ENCODE measurements around the gene ATP8A2. TPM values are rescaled to one million over a fixed set of nuclear protein-coding genes. Genes with fewer than 3 reads are reported as not detected.

Gene ATP8A2
- total RNA-seq, 1 experiment from 2014 or later: 5.2 TPM

GRCh38 chr13:25380082-25380481 lies 8.3 kb downstream of the ATP8A2 start:
- Mint-ChIP-seq H3K27me3 (ENCODE audit: low read depth) (peaks cover under 1% of the 10 kb centered on the region; the same call in 1 of the 2 replicates), H3K36me3 (no peaks in the 10 kb centered on the region), H3K27ac (no peak overlapping the region), H3K4me1 (peaks cover 24% of the 10 kb centered on the region), H3K9me3 (no peaks in the 10 kb centered on the region), H3K4me3 (no peak overlapping the region)
- ChIA-PET CTCF (interaction anchor here (1.0 kb wide), 1 partner anchor 9 kb away, joined by 3 read pairs; no protein-coding TSS in a partner anchor), POLR2A (interaction anchor here (1.2 kb wide), 1 partner anchor 22 kb away, joined by 3 read pairs; no protein-coding TSS in a partner anchor)
- ATAC-seq: no peak
- DNase-seq (ENCODE audit: low spot score): no peak
- no peak for TF ChIP-seq ZNF423 (CRISPR knock-in tag; IDR thresholded peaks at IDR 0.05)

- TF ChIP-seq ZNF219 (CRISPR knock-in tag; IDR thresholded peaks at IDR 0.05; ENCODE audit: borderline replicate concordance) (no peak), MAX (CRISPR knock-in tag; IDR thresholded peaks at IDR 0.05) (no peak), FOXP1 (CRISPR knock-in tag; IDR thresholded peaks at IDR 0.05; ENCODE audit: borderline replicate concordance) (no peak), GABPB1 (CRISPR knock-in tag; IDR thresholded peaks at IDR 0.05) (no peak), ZSCAN18 (CRISPR knock-in tag; IDR thresholded peaks at IDR 0.05) (no peak), ZNF317 (CRISPR knock-in tag; IDR thresholded peaks at IDR 0.05; ENCODE audit: borderline replicate concordance, low read depth) (no peak), CTCF (IDR thresholded peaks at IDR 0.05) (no peak), SMAD3 (CRISPR knock-in tag; IDR thresholded peaks at IDR 0.05; ENCODE audit: borderline replicate concordance) (no peak)
- H3K36me3 Mint-ChIP-seq: no peaks in the 10 kb centered on the region
- no peak overlapping the region for H3K4me3 Mint-ChIP-seq
- ChIA-PET CTCF (no interaction called here), POLR2A (interaction anchor here (1.2 kb wide), 1 partner anchor 23 kb away, joined by 3 read pairs; no protein-coding TSS in a partner anchor)
- no peaks in the 10 kb centered on the region for H3K9me3 Mint-ChIP-seq
- no peaks in the 10 kb centered on the region for H3K27me3 Mint-ChIP-seq (ENCODE audit: low read depth)
- no peak overlapping the region for H3K27ac Mint-ChIP-seq
- no peak for ATAC-seq
- H3K4me1 Mint-ChIP-seq: peaks cover 23% of the 10 kb centered on the region
- DNase-seq (ENCODE audit: low spot score): no peak
Measured at GRCh38 chr13:25380741-25381324, 9.1 kb downstream of the ATP8A2 start.

- DNase-seq (ENCODE audit: low spot score): no peak
- Mint-ChIP-seq H3K27ac (no peak overlapping the region), H3K4me3 (no peak overlapping the region), H3K9me3 (no peaks in the 10 kb centered on the region; the same call in 1 of the 2 replicates), H3K36me3 (no peaks in the 10 kb centered on the region), H3K4me1 (peaks cover 14% of the 10 kb centered on the region), H3K27me3 (ENCODE audit: low read depth) (no peaks in the 10 kb centered on the region)
- no peak for TF ChIP-seq AFF4 (CRISPR knock-in tag; IDR thresholded peaks at IDR 0.05; ENCODE audit: borderline replicate concordance)
- no peak for TF ChIP-seq ATF1 (CRISPR knock-in tag; IDR thresholded peaks at IDR 0.05)
- TF ChIP-seq ATF6 (CRISPR knock-in tag; IDR thresholded peaks at IDR 0.05): no peak
- TF ChIP-seq ZNF121 (CRISPR knock-in tag; IDR thresholded peaks at IDR 0.05): no peak
- TF ChIP-seq ZSCAN18 (CRISPR knock-in tag; IDR thresholded peaks at IDR 0.05): no peak
- TF ChIP-seq CTCF (IDR thresholded peaks at IDR 0.05): no peak
- TF ChIP-seq OVOL2 (CRISPR knock-in tag; IDR thresholded peaks at IDR 0.05; ENCODE audit: borderline replicate concordance): no peak
- ChIA-PET CTCF (interaction anchor here (1.0 to 1.8 kb wide), 2 partner anchors 8 to 10 kb away, joined by 3 to 10 read pairs; no protein-coding TSS in a partner anchor), POLR2A (no interaction called here)
- peak; percentile 65 for ATAC-seq
Measured at GRCh38 chr13:25384758-25385410, 13.1 kb downstream of the ATP8A2 start.

All from WTC11 (cell line).